EH (cell line): ENCODE measurements around the gene GPATCH1.
"Not testable (repeated sequence)": the region's sequence is repeated elsewhere in the genome, so short reads cannot be mapped to it uniquely, and the experiment has no call there.

Experiments
- DNase-seq: peaks from one replicate; pipeline ENCODE4 v3.0.0-alpha.2; 2015; ENCODE audit warnings: low read depth

GPATCH1 gene

DNA sequence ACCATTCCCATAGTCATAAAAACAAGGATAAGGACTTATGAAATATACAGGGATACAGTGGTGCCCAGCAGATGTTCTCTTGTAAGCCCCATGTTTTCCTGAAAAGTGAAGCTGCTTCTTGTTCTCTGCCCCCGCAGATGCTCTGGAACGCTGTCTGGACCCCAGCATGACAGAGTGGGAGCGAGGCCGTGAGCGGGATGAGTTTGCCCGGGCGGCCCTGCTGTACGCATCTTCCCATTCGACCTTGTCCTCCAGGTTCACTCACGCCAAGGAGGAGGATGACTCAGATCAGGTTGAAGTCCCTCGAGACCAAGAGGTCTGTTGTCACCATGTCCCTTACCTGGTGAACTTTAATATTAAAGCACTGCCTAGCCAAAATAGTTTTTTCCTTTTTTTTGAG is 30.6 kb downstream of the GPATCH1 start:
- DNase-seq = no peak

- no peak for DNase-seq
These were observed 33.3 kb downstream of the GPATCH1 start for GRCh38 chr19:33114312-33114711.

DNA sequence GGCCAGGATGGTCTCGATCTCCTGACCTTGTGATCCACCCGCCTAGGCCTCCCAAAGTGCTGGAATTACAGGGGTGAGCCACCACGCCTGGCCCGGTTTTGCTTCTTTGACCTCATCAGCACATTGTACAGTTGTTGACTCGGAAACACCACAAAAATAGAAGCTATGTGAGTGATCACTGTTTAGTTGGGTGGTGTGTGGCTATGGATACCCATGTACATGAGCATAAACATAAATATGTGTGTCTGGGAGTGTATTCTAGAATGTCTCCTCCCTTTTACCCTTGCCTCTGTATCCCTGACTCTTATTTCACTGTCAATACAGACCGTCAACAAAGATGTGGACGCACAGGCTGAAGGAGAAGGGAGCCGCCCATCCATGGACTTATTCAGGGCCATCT is 36.5 kb downstream of the GPATCH1 start:
- DNase-seq = no peak

GRCh38 chr19:33118643-33119042 is 37.7 kb downstream of the GPATCH1 start:
- no peak for DNase-seq

- DNase-seq = no peak
These were observed 43.5 kb downstream of the GPATCH1 start for GRCh38 chr19:33124207-33125098.

- DNase-seq = peak; percentile 70
These were observed 45.0 kb downstream of the GPATCH1 start for GRCh38 chr19:33125929-33126388.

DNA sequence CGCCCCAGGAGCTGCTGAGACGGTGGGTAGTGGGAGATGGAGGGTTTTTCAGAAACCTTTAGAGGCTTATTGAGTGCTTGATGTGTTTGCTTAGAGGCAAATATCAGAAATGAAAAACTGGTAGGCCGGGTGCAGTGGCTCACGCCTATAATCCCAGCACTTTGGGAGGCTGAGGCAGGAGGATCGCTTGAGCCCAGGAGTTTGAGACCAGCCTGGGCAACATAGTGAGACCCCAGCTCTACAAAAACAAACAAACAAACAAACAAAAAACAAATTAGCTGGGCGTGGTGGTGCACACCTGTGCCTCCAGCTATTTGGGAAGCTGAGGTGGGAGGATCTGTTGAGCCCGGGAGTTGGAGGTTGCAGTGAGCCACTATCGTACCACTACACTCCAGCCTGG is 45.7 kb downstream of the GPATCH1 start:
- DNase-seq = not testable (repeated sequence)

- DNase-seq = no peak
These were observed 48.9 kb downstream of the GPATCH1 start for GRCh38 chr19:33129901-33130300.

- no peak for DNase-seq
These were observed 49.5 kb downstream of the GPATCH1 start for GRCh38 chr19:33130433-33130832.

DNA sequence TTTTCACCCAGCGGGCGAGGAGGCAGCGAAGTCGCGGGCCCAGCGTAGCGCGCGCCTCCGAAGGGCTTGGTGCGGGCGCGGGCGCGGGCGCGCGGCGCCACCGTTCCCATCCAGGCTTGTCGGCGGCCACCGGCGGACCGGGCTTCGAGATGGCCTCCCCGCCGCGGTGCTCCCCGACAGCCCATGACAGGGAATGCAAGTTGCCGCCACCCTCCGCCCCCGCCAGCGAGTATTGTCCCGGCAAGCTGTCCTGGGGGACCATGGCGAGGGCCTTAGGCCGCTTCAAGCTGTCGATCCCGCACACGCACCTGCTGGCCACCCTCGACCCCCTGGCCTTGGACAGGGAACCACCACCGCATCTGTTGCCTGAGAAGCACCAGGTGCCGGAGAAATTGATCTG is 51.0 kb downstream of the GPATCH1 start, which contains the start of gene WDR88:
Gene WDR88 (plus strand): TSS at position 94 of the 400 bp plus-strand sequence. CDS start 56 bp downstream, at position 150.
- no peak for DNase-seq

DNA sequence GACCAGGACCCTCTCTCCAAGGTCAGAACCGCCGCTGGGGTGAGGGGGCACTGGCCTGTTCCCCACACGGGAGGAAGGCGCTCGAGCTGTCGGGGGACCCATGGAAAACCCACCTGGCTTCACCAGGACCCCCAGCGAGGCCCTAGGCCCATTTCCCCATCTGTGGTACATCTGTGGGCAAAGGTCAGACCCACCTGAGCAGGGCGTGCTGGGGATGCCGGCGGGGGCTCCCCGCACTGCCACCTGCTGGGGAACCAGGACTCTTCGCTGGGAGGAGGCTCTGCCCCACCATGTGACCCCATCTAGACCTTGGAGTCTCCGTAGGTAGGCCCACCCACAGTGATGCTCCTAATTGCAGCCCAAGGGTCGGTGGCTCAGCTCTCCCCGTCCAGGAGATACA is 51.4 kb downstream of the GPATCH1 start:
- no peak for DNase-seq

GRCh38 chr19:33133438-33134031 is 52.6 kb downstream of the GPATCH1 start:
- DNase-seq = peak; percentile 39

DNA sequence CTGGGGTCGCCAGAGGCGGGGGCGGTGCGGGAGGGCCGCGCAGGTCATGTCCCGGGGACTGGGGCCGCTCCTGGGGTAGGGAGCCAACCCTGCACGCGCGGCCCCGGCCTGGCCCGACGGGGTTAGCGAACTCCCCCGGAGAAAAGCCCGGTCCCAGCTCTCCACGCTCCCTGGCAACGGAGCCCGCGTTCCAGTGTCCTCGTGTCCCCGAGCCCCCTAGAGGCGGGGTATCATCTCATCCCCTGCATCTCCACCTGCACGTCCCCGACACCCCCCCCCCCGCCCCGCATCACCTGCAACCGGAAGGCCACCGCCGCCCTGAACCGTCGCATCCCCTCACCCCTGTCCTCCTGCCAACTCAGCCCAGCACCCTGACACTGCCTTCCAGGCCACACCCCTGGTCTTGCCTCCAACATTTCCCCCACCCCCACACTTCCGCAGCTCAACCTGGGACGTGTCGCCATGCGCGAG is 53.6 kb downstream of the GPATCH1 start:
- DNase-seq = no peak

- no peak for DNase-seq
These were observed 58.2 kb downstream of the GPATCH1 start for GRCh38 chr19:33139165-33139564.

GRCh38 chr19:33143897-33144405 is 63.0 kb downstream of the GPATCH1 start:
- peak; percentile 63 for DNase-seq

DNA sequence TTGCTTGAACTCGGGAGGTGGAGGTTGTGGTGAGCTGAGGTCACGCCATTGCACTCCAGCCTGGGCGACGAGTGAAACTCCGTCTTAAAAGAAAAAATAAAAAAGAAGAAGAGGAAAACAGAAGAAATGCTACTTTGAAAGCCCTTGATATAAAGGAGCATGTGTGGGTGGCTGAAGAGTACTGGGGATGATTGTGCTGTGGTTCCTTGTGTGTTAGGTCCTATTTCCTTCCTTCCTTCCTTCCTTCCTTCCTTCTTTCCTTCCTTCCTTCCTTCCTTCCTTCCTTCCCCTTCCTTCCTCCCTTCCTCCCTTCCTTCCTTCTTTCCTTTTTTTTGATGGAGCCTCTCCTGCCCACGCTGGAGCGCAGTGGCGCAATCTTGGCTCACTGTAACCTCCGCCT is 65.2 kb downstream of the GPATCH1 start:
- no peak for DNase-seq

GRCh38 chr19:33147538-33147937 is 66.6 kb downstream of the GPATCH1 start:
- no peak for DNase-seq

DNA sequence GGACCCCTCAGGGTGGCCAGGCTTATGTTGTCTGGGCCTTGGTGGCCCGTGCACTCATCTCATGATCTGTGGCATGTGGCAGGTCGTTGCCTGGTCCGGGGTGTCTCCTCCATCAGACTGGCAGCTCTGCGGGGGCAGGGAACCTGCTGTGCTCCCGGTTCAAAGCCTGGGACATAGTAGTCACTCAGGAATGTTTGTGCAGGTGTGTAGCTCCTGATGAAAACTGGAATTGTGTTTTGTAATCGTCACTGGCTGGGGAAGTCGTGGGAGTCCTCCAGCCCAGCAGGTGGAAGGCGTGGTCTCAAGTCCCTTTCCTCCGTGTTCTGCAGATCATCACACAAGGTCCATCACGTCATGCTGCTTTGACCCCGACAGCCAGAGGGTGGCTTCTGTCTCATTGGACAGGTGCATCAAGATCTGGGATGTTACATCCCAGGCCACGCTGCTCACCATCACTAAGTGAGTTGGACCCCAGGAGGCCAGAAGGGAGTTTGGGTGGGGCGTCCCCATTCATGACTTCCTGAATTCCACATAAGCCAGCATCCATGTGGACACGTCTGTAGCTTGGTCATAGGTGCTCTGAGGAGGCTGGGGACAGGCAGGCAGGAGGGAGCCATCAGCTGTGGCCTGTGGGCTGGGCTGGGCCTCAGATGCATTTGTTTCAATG is 70.0 kb downstream of the GPATCH1 start:
- no peak for DNase-seq

DNA sequence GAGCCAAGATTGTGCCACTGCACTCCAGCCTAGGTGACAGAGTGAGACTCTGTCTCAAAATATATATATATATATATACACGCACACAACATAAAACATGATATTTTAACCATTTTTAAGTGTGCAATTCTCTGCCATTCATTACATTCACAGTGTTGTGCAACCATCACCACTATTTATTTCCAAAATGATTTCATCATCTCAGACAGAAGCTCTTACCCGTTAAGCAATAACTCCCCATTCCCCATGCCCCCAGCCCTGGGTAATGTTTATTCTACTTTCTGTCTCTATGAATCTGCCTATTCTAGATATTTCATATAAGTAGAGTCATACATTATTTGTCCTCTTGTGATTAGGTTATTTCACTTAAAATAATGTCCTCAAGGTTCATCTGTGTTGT is 71.2 kb downstream of the GPATCH1 start:
- DNase-seq = no peak

- not testable (repeated sequence) for DNase-seq
These were observed 71.6 kb downstream of the GPATCH1 start for GRCh38 chr19:33152625-33153024.

DNA sequence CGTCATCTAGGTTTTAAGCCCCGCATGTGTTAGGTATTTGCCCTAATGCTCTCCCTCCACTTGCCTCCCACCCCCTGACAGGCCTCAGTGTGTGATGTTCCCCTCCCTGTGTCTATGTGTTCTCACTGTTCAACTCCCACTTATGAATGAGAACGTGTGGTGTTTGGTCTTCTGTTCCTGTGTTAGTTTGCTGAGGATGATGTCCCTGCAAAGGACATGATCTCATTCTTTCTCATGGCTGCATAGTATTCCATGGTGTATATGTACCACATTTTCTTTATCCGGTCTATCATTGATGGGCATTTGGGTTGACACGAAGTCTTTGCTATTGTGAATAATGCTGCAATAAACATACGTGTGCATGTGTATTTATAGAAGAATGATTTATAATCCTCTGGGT is 73.3 kb downstream of the GPATCH1 start:
- not testable (repeated sequence) for DNase-seq

- peak; percentile 66 for DNase-seq
These were observed 75.4 kb downstream of the GPATCH1 start for GRCh38 chr19:33156334-33156733.
